ENCODE results near the gene RASAL2.

DNA sequence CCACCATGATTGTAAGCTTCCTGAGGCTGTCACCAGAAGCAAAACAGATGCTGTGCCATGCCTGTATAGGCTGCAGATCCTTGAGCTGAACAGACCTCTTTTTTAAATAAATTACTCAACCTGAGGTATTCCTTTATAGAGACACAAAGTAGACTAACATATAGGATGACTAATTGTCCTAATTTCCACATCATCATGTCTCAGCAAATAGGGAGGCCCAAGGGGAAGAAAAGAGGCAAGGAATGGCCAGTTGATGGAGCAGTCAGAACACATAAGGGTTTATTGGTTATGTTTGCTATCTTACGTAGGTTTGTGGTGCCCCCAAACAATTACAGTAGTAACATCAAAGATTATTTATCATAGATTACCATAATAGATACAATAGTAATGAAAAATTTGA lies 126.2 kb downstream of the RASAL2 start:
- TF ChIP-seq, protein P1, sequence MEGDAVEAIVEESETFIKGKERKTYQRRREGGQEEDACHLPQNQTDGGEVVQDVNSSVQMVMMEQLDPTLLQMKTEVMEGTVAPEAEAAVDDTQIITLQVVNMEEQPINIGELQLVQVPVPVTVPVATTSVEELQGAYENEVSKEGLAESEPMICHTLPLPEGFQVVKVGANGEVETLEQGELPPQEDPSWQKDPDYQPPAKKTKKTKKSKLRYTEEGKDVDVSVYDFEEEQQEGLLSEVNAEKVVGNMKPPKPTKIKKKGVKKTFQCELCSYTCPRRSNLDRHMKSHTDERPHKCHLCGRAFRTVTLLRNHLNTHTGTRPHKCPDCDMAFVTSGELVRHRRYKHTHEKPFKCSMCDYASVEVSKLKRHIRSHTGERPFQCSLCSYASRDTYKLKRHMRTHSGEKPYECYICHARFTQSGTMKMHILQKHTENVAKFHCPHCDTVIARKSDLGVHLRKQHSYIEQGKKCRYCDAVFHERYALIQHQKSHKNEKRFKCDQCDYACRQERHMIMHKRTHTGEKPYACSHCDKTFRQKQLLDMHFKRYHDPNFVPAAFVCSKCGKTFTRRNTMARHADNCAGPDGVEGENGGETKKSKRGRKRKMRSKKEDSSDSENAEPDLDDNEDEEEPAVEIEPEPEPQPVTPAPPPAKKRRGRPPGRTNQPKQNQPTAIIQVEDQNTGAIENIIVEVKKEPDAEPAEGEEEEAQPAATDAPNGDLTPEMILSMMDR (IDR thresholded peaks at IDR 0.05), result no peak
- no peak for TF ChIP-seq POLR2A (IDR thresholded peaks at IDR 0.05)
